GM18511 (cell line): ENCODE results near the gene FOXO1.

Experiments
- ATAC-seq: cut with Tn5 transposase; IDR thresholded peaks from one replicate; pipeline ENCODE4 v1.9.1; 2021; ENCODE audit warnings: mild to moderate bottlenecking, moderate library complexity; ENCODE audit not compliant: unreplicated experiment

Gene FOXO1

GRCh38 chr13:40666933-40667621, 636 bp upstream of the FOXO1 start:
- peak; percentile 11 for ATAC-seq

GRCh38 chr13:40665126-40666044, 1.1 kb downstream of the FOXO1 start:
- ATAC-seq: peak; percentile 4

- ATAC-seq: peak; percentile 34
Observed at GRCh38 chr13:40664350-40665125, 1.9 kb downstream of the FOXO1 start.

GRCh38 chr13:40664100-40664349, 2.4 kb downstream of the FOXO1 start:
- peak; percentile 29 for ATAC-seq

- peak; percentile 29 for ATAC-seq
Observed at GRCh38 chr13:40662866-40663265, 3.6 kb downstream of the FOXO1 start.

GRCh38 chr13:40661875-40662665, 4.4 kb downstream of the FOXO1 start:
- ATAC-seq: no peak

GRCh38 chr13:40660692-40661091, 5.7 kb downstream of the FOXO1 start:
- ATAC-seq: no peak

GRCh38 chr13:40660141-40660664, 6.2 kb downstream of the FOXO1 start:
- no peak for ATAC-seq

GRCh38 chr13:40657951-40658350, 8.5 kb downstream of the FOXO1 start:
- no peak for ATAC-seq

GRCh38 chr13:40657307-40657706, 9.1 kb downstream of the FOXO1 start:
- ATAC-seq: no peak

- ATAC-seq: no peak
Observed at GRCh38 chr13:40656358-40656757, 10.1 kb downstream of the FOXO1 start.

- no peak for ATAC-seq
Observed at GRCh38 chr13:40653527-40654318, 12.7 kb downstream of the FOXO1 start.

- ATAC-seq: peak; percentile 43
Observed at GRCh38 chr13:40652588-40652940, 13.9 kb downstream of the FOXO1 start.

GRCh38 chr13:40651866-40652587, 14.4 kb downstream of the FOXO1 start:
- peak; percentile 58 for ATAC-seq

GRCh38 chr13:40648841-40649240, 17.6 kb downstream of the FOXO1 start:
- ATAC-seq: no peak

- no peak for ATAC-seq
Observed at GRCh38 chr13:40648040-40648439, 18.4 kb downstream of the FOXO1 start.

- ATAC-seq: no peak
Observed at GRCh38 chr13:40644838-40645604, 21.4 kb downstream of the FOXO1 start.

- ATAC-seq: no peak
Observed at GRCh38 chr13:40640845-40641458, 25.5 kb downstream of the FOXO1 start.
